Liver (tissue), 3 donors: ENCODE measurements around the gene DYRK3.

Experiments
- GABPA ChIP-seq, 2 donors: IDR thresholded peaks in 1 of 2; conservative IDR thresholded peaks in 1 of 2; 2 replicates each; pipeline ENCODE4 v1.6.1; 2016; ENCODE audit warnings: antibody characterized with exemption in 2 of 2, mild to moderate bottlenecking in 1 of 2, moderate library complexity in 1 of 2
- HNF4G ChIP-seq: IDR thresholded peaks from 2 replicates; pipeline ENCODE4 v1.6.1; 2016; ENCODE audit warnings: antibody characterized with exemption
- JUND ChIP-seq, 2 donors: IDR thresholded peaks; 2 replicates each; pipeline ENCODE4 v1.6.1; 2016; ENCODE audit warnings: antibody characterized with exemption in 2 of 2
- RAD21 ChIP-seq, 2 donors: IDR thresholded peaks; 2 replicates each; pipeline ENCODE4 v1.6.1; 2016; ENCODE audit warnings: antibody characterized with exemption in 2 of 2, mild to moderate bottlenecking in 2 of 2
- RXRA ChIP-seq, 2 donors: IDR thresholded peaks; 2 replicates each; pipeline ENCODE4 v1.6.1; 2017 to 2018; ENCODE audit warnings: antibody characterized with exemption in 2 of 2, mild to moderate bottlenecking in 1 of 2
- SP1 ChIP-seq: IDR thresholded peaks from 2 replicates; pipeline ENCODE4 v1.6.1; 2018; ENCODE audit warnings: antibody characterized with exemption, mild to moderate bottlenecking
- YY1 ChIP-seq: IDR thresholded peaks from 2 replicates; pipeline ENCODE4 v1.6.1; 2016; ENCODE audit warnings: antibody characterized with exemption, mild to moderate bottlenecking
- TF ChIP-seq, protein P1 (sequence below): IDR thresholded peaks from 2 replicates; pipeline ENCODE4 v1.6.1; 2016; ENCODE audit warnings: antibody characterized with exemption
- TF ChIP-seq, protein P2 (sequence below): fragments of 150-350 bp; IDR thresholded peaks from 2 replicates; pipeline ENCODE4 v1.5.1; 2017; ENCODE audit warnings: improper control_type of control experiment, low read depth, low read length; ENCODE audit not compliant: missing input control
- TF ChIP-seq, protein P3 (sequence below): IDR thresholded peaks from 2 replicates; pipeline ENCODE4 v1.6.1; 2016; ENCODE audit warnings: antibody characterized with exemption
- TF ChIP-seq, protein P4 (sequence below): IDR thresholded peaks from 2 replicates; pipeline ENCODE4 v1.6.1; 2016; ENCODE audit warnings: antibody characterized with exemption
- TF ChIP-seq, protein P5 (sequence below): IDR thresholded peaks from 2 replicates; pipeline ENCODE4 v1.6.1; 2016; ENCODE audit warnings: antibody characterized with exemption, mild to moderate bottlenecking
- donor health status: healthy.
- donor health status: healthy.

DNA sequence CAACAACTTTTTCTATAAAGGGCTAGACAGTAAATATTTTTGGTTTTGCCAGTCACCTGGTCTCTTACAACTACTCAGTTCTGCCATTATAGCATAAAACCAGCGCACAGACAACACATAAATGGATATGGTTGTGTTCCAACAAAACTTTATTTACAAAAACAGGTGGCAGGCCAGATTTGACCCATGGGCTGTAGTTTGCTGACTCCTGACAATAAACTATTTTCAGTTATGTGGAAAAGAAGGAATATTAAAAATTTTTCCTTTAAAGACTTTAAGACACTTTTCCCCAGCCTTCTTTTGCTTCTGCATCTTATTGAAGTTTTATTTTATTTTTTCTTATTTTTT lies 39.0 kb upstream of the DYRK3 start:
- TF ChIP-seq SP1 (no peak), HNF4G (no peak), RAD21 (IDR thresholded peaks at IDR 0.05) (no peak), RXRA (IDR thresholded peaks at IDR 0.05) (no peak), GABPA (IDR thresholded peaks at IDR 0.05 in 1 of 2, conservative IDR thresholded peaks at IDR 0.05 in 1 of 2) (no peak), JUND (IDR thresholded peaks at IDR 0.05) (no peak), YY1 (no peak)
- TF ChIP-seq, protein P1, sequence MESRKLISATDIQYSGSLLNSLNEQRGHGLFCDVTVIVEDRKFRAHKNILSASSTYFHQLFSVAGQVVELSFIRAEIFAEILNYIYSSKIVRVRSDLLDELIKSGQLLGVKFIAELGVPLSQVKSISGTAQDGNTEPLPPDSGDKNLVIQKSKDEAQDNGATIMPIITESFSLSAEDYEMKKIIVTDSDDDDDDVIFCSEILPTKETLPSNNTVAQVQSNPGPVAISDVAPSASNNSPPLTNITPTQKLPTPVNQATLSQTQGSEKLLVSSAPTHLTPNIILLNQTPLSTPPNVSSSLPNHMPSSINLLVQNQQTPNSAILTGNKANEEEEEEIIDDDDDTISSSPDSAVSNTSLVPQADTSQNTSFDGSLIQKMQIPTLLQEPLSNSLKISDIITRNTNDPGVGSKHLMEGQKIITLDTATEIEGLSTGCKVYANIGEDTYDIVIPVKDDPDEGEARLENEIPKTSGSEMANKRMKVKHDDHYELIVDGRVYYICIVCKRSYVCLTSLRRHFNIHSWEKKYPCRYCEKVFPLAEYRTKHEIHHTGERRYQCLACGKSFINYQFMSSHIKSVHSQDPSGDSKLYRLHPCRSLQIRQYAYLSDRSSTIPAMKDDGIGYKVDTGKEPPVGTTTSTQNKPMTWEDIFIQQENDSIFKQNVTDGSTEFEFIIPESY, result no peak
- TF ChIP-seq, protein P2, sequence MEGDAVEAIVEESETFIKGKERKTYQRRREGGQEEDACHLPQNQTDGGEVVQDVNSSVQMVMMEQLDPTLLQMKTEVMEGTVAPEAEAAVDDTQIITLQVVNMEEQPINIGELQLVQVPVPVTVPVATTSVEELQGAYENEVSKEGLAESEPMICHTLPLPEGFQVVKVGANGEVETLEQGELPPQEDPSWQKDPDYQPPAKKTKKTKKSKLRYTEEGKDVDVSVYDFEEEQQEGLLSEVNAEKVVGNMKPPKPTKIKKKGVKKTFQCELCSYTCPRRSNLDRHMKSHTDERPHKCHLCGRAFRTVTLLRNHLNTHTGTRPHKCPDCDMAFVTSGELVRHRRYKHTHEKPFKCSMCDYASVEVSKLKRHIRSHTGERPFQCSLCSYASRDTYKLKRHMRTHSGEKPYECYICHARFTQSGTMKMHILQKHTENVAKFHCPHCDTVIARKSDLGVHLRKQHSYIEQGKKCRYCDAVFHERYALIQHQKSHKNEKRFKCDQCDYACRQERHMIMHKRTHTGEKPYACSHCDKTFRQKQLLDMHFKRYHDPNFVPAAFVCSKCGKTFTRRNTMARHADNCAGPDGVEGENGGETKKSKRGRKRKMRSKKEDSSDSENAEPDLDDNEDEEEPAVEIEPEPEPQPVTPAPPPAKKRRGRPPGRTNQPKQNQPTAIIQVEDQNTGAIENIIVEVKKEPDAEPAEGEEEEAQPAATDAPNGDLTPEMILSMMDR, result no peak
- TF ChIP-seq, protein P3, sequence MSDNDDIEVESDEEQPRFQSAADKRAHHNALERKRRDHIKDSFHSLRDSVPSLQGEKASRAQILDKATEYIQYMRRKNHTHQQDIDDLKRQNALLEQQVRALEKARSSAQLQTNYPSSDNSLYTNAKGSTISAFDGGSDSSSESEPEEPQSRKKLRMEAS, result no peak
- TF ChIP-seq, protein P4, sequence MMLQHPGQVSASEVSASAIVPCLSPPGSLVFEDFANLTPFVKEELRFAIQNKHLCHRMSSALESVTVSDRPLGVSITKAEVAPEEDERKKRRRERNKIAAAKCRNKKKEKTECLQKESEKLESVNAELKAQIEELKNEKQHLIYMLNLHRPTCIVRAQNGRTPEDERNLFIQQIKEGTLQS, result no peak
- TF ChIP-seq, protein P5, sequence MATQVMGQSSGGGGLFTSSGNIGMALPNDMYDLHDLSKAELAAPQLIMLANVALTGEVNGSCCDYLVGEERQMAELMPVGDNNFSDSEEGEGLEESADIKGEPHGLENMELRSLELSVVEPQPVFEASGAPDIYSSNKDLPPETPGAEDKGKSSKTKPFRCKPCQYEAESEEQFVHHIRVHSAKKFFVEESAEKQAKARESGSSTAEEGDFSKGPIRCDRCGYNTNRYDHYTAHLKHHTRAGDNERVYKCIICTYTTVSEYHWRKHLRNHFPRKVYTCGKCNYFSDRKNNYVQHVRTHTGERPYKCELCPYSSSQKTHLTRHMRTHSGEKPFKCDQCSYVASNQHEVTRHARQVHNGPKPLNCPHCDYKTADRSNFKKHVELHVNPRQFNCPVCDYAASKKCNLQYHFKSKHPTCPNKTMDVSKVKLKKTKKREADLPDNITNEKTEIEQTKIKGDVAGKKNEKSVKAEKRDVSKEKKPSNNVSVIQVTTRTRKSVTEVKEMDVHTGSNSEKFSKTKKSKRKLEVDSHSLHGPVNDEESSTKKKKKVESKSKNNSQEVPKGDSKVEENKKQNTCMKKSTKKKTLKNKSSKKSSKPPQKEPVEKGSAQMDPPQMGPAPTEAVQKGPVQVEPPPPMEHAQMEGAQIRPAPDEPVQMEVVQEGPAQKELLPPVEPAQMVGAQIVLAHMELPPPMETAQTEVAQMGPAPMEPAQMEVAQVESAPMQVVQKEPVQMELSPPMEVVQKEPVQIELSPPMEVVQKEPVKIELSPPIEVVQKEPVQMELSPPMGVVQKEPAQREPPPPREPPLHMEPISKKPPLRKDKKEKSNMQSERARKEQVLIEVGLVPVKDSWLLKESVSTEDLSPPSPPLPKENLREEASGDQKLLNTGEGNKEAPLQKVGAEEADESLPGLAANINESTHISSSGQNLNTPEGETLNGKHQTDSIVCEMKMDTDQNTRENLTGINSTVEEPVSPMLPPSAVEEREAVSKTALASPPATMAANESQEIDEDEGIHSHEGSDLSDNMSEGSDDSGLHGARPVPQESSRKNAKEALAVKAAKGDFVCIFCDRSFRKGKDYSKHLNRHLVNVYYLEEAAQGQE, result no peak
